GM23338 (cell line): ENCODE data around the gene ALG6. TPM values are rescaled to one million over a fixed set of nuclear protein-coding genes. Genes with fewer than 3 reads are reported as not detected.

Source experiments
- ATAC-seq: fragments of 200-7000 bp; cut with Tn5 transposase; 3 replicates; pipeline ENCODE4 v1.9.1; 2020
- DNase-seq: peaks from one replicate; pipeline ENCODE4 v3.0.0-alpha.2; 2015; ENCODE audit warnings: low spot score
- H2AFZ ChIP-seq: fragments of 200-600 bp; sonication (generic); 2 replicates; pipeline ENCODE4 v1.8.0; 2016; ENCODE audit warnings: antibody characterized with exemption, mild to moderate bottlenecking, moderate library complexity
- H3F3A ChIP-seq: fragments of 200-600 bp; sonication (generic); replicated peaks from 2 replicates; pipeline ENCODE4 v1.8.0; 2017; ENCODE audit warnings: antibody characterized with exemption, mixed run types, low read depth
- H3K27ac ChIP-seq: fragments of 200-600 bp; sonication (generic); 2 replicates; pipeline ENCODE4 v1.6.1; 2016; ENCODE audit warnings: low read depth
- H3K27me3 ChIP-seq: fragments of 200-600 bp; sonication (generic); 2 replicates; pipeline ENCODE4 v1.8.0; 2016; ENCODE audit warnings: mild to moderate bottlenecking, mixed run types, moderate library complexity; ENCODE audit not compliant: insufficient read depth
- H3K36me3 ChIP-seq: fragments of 200-600 bp; sonication (generic); 2 replicates; pipeline ENCODE4 v1.8.0; 2016; ENCODE audit warnings: mild to moderate bottlenecking; ENCODE audit not compliant: insufficient read depth
- H3K4me1 ChIP-seq: fragments of 200-600 bp; sonication (generic); 2 replicates; pipeline ENCODE4 v1.8.0; 2016; ENCODE audit warnings: mild to moderate bottlenecking, moderate library complexity; ENCODE audit not compliant: insufficient read depth
- H3K4me2 ChIP-seq: fragments of 200-600 bp; sonication (generic); 2 replicates; pipeline ENCODE4 v1.7.1; 2017; ENCODE audit warnings: mixed run types
- H3K4me3 ChIP-seq: fragments of 200-600 bp; sonication (generic); 2 replicates; pipeline ENCODE4 v1.6.1; 2016; ENCODE audit warnings: mixed run types
- H3K79me2 ChIP-seq: fragments of 200-600 bp; sonication (generic); replicated peaks from 2 replicates; pipeline ENCODE4 v1.8.0; 2017; ENCODE audit warnings: mild to moderate bottlenecking; ENCODE audit not compliant: insufficient read depth
- H3K9me2 ChIP-seq: fragments of 200-600 bp; sonication (generic); 2 replicates; pipeline ENCODE4 v1.8.0; 2017; ENCODE audit not compliant: insufficient read depth
- H4K20me1 ChIP-seq: fragments of 200-600 bp; sonication (generic); replicated peaks from 2 replicates; pipeline ENCODE4 v1.8.0; 2017; ENCODE audit warnings: mild to moderate bottlenecking; ENCODE audit not compliant: insufficient read depth
- H3K27ac Mint-ChIP-seq: 2 replicates; pipeline ENCODE4 v1.8.0; 2020; ENCODE audit warnings: inconsistent platforms, mild to moderate bottlenecking, moderate library complexity, mixed read lengths
- H3K27me3 Mint-ChIP-seq: 3 replicates; pipeline ENCODE4 v1.8.0; 2022; ENCODE audit warnings: low read depth, mild to moderate bottlenecking, moderate library complexity, mixed read lengths, inconsistent platforms; ENCODE audit not compliant: insufficient read depth, poor library complexity
- H3K36me3 Mint-ChIP-seq: 3 replicates; pipeline ENCODE4 v1.8.0; 2021; ENCODE audit warnings: low read depth, mild to moderate bottlenecking, inconsistent platforms, moderate library complexity, mixed read lengths
- H3K4me1 Mint-ChIP-seq: 3 replicates; pipeline ENCODE4 v1.8.0; 2020; ENCODE audit warnings: mild to moderate bottlenecking, inconsistent platforms, mixed read lengths
- H3K4me3 Mint-ChIP-seq: 3 replicates; pipeline ENCODE4 v1.8.0; 2021; ENCODE audit warnings: moderate library complexity, mild to moderate bottlenecking, inconsistent platforms, mixed read lengths
- H3K9me3 Mint-ChIP-seq: 3 replicates; pipeline ENCODE4 v1.8.0; 2020; ENCODE audit warnings: moderate library complexity, mild to moderate bottlenecking, inconsistent platforms, mixed read lengths
- CTCF ChIP-seq, 2 experiments: fragments of 200-600 bp in 1 of 2; sonication (generic) in 1 of 2; conservative IDR thresholded peaks; 2 replicates each; pipeline versions ENCODE4 v1.5.1 to v1.6.1; 2016 to 2017; ENCODE audit warnings: antibody characterized with exemption in 2 of 2, low read depth in 2 of 2, mild to moderate bottlenecking in 2 of 2, moderate library complexity in 1 of 2
- ETS1 ChIP-seq: IDR thresholded peaks from 2 replicates; pipeline ENCODE4 v1.6.1; 2016; ENCODE audit warnings: antibody characterized with exemption
- JUNB ChIP-seq: IDR thresholded peaks from one replicate; pipeline ENCODE4 v1.6.1; 2016; ENCODE audit warnings: antibody characterized with exemption; ENCODE audit not compliant: unreplicated experiment
- ZNF462 ChIP-seq: fragments of 250-450 bp; sonication (Bioruptor Pico); IDR thresholded peaks from 2 replicates; pipeline ENCODE4 v1.5.0; 2020; ENCODE audit warnings: mild to moderate bottlenecking, moderate library complexity
- polyA plus RNA-seq: library from polyadenylated mRNA; unstranded; fragments of >200 nt; fragmentation: Nextera tagmentation; extraction: Ambion mirVana; gene quantifications from 2 replicates; pipeline ENCODE4 v1.2.1, GENCODE V29; 2016
- total RNA-seq: library from RNA; depleted of rRNA; stranded (reverse); fragments of >200 nt; shearing (Covaris generic); gene quantifications from 2 replicates; pipeline ENCODE4 v1.2.3, GENCODE V29; 2014

Gene ALG6
- total and polyA plus RNA-seq, 2 experiments from 2014 or later: 24.1 to 34.6 TPM

- TF ChIP-seq ZNF462 (no peak), ETS1 (no peak)
These were observed 12.2 kb downstream of the ALG6 start (continued) for GRCh38 chr1:63379583-63379982.

GRCh38 chr1:63381741-63382140 lies 14.3 kb downstream of the ALG6 start:
- H3K27me3 Mint-ChIP-seq: no peaks in the 10 kb centered on the region
- no peak for TF ChIP-seq CTCF (conservative IDR thresholded peaks at IDR 0.05; ENCODE audit: low read depth in 2 of 2)
- TF ChIP-seq JUNB: no peak
- no peak for TF ChIP-seq ZNF462
- no peak for TF ChIP-seq ETS1

More at GRCh38 chr1:63381741-63382140, 14.3 kb downstream of the ALG6 start:
- no peak overlapping the region for H3K4me3 Mint-ChIP-seq
- H3K36me3 Mint-ChIP-seq: peaks cover 13% of the 10 kb centered on the region; the same call in 2 of the 3 replicates
- H2AFZ ChIP-seq: no peak overlapping the region
- no peak overlapping the region for H3K4me3 ChIP-seq
- H3K4me1 Mint-ChIP-seq: peaks cover 9% of the 10 kb centered on the region; the same call in 2 of the 3 replicates
- no peaks in the 10 kb centered on the region for H3K27me3 ChIP-seq
- peaks cover 6% of the 10 kb centered on the region; the same call in 1 of the 2 replicates for H3K79me2 ChIP-seq
- H3K4me2 ChIP-seq: no peak overlapping the region
- DNase-seq: no peak
- no peaks in the 10 kb centered on the region for H3K9me2 ChIP-seq
- no peak overlapping the region for H3K27ac ChIP-seq
- H3F3A ChIP-seq: no peaks in the 10 kb centered on the region
- peaks cover 3% of the 10 kb centered on the region; the same call in 2 of the 3 replicates for H3K9me3 Mint-ChIP-seq
- H4K20me1 ChIP-seq: no peaks in the 10 kb centered on the region; the same call in 1 of the 2 replicates
- no peak for ATAC-seq
- H3K36me3 ChIP-seq: no peaks in the 10 kb centered on the region
- H3K27ac Mint-ChIP-seq: no peak overlapping the region
- H3K4me1 ChIP-seq: peaks cover 9% of the 10 kb centered on the region; the same call in 1 of the 2 replicates
